IMR-90 (cell line): ENCODE data around the gene TNIP1.

Experiments used
- CTCF ChIP-seq: conservative IDR thresholded peaks from 2 replicates; pipeline ENCODE4 v1.5.1; 2012; ENCODE audit warnings: mild to moderate bottlenecking, low read depth, low read length, improper control_type of control experiment
- MXI1 ChIP-seq: IDR thresholded peaks from 2 replicates; pipeline ENCODE4 v1.6.1; 2012; ENCODE audit warnings: low read depth, mild to moderate bottlenecking, low read length, moderate library complexity, borderline replicate concordance
- POLR2A ChIP-seq: IDR thresholded peaks from 2 replicates; pipeline ENCODE4 v1.6.1; 2012; ENCODE audit warnings: mild to moderate bottlenecking, low read depth, low read length
- RAD21 ChIP-seq: IDR thresholded peaks from 2 replicates; pipeline ENCODE4 v1.6.1; 2012; ENCODE audit warnings: low read length, improper control_type of control experiment
- RFX5 ChIP-seq: IDR thresholded peaks from 2 replicates; pipeline ENCODE4 v1.8.0; 2012; ENCODE audit warnings: low read depth, mild to moderate bottlenecking, low read length, moderate library complexity

GRCh38 chr5:151088986-151089385 lies 8.2 kb upstream of the TNIP1 start:
- TF ChIP-seq POLR2A (no peak), CTCF (no peak), MXI1 (no peak), RAD21 (no peak), RFX5 (no peak)
